ENCODE measurements around the gene MUS81.

MUS81 gene

GRCh38 chr11:65873318-65874156, 13.3 kb downstream of the MUS81 start:
- H3K4me3 ChIP-seq (ENCODE audit: low read depth, low read length), result peak overlapping the region; percentile 78
- no peak for TF ChIP-seq CTCF (IDR thresholded peaks at IDR 0.05; ENCODE audit: low read depth, low read length)

- no peak within 1 kb of the TSS for H3K4me3 ChIP-seq (ENCODE audit: low read depth, low read length)
- TF ChIP-seq CTCF (IDR thresholded peaks at IDR 0.05; ENCODE audit: low read depth, low read length), result no peak
Measured at GRCh38 chr11:65879617-65880016, 19.4 kb downstream of the MUS81 start, which contains the start of gene CTSW. TSS of gene CTSW (plus strand) at chr11:65879837. CDS start at chr11:65879855, 18 bp downstream.

- no peak overlapping the region for H3K4me3 ChIP-seq (ENCODE audit: low read depth, low read length)
- TF ChIP-seq CTCF (IDR thresholded peaks at IDR 0.05; ENCODE audit: low read depth, low read length), result no peak
Measured at GRCh38 chr11:65880027-65880426, 19.8 kb downstream of the MUS81 start.

- no peak for TF ChIP-seq CTCF (IDR thresholded peaks at IDR 0.05; ENCODE audit: low read depth, low read length)
- H3K4me3 ChIP-seq (ENCODE audit: low read depth, low read length), result no peak overlapping the region
Measured at GRCh38 chr11:65880844-65881421, 20.7 kb downstream of the MUS81 start.

- no peak for TF ChIP-seq CTCF (IDR thresholded peaks at IDR 0.05; ENCODE audit: low read depth, low read length)
- H3K4me3 ChIP-seq (ENCODE audit: low read depth, low read length), result no peak overlapping the region
Measured at GRCh38 chr11:65882120-65883057, 22.2 kb downstream of the MUS81 start.

GRCh38 chr11:65883058-65883761, 23.0 kb downstream of the MUS81 start:
- no peak overlapping the region for H3K4me3 ChIP-seq (ENCODE audit: low read depth, low read length)
- no peak for TF ChIP-seq CTCF (IDR thresholded peaks at IDR 0.05; ENCODE audit: low read depth, low read length)
